A673 (cell line): ENCODE results near the gene CR2. TPM values are rescaled to one million over a fixed set of nuclear protein-coding genes. Genes with fewer than 3 reads are reported as not detected.
"Not testable (repeated sequence)": the region's sequence is repeated elsewhere in the genome, so short reads cannot be mapped to it uniquely, and the experiment has no call there.

ENCODE experiments used
- BruUV-seq: library from RNA; stranded (reverse); fragments of 400-500 nt; replicated peaks from 2 replicates; lab custom pipeline; 2021; lab: Mats Ljungman, UMichigan
- CTCF ChIA-PET: fragments of 300-600 bp; sonication (Branson Sonifier 250); formaldehyde crosslinking; loops from one replicate; lab custom pipeline; 2022; ENCODE audit warnings: antibody characterized with exemption; lab: Charles Lee
- POLR2A ChIA-PET: fragments of 300-600 bp; sonication (Branson Sonifier 250); formaldehyde crosslinking; loops from one replicate; lab custom pipeline; 2022; ENCODE audit warnings: antibody characterized with exemption; ENCODE audit not compliant: low non-redundant PET; lab: Charles Lee
- DNase-seq: peaks from one replicate; pipeline ENCODE4 v3.0.0-alpha.2; 2015; ENCODE audit warnings: low spot score
- H3K27ac ChIP-seq: fragments of 200-600 bp; sonication (generic); 2 replicates; pipeline ENCODE4 v1.5.1; 2016; ENCODE audit warnings: mixed run types, low read depth, mild to moderate bottlenecking, mixed read lengths, antibody characterized with exemption, low read length; ENCODE audit not compliant: poor library complexity, severe bottlenecking
- H3K27me3 ChIP-seq: fragments of 200-600 bp; sonication (generic); replicated peaks from 2 replicates; pipeline ENCODE4 v1.6.1; 2017; ENCODE audit warnings: mixed run types, low read depth, mild to moderate bottlenecking, mixed read lengths, antibody characterized with exemption, low read length; ENCODE audit not compliant: insufficient read depth, poor library complexity
- H3K36me3 ChIP-seq: fragments of 200-600 bp; sonication (generic); 2 replicates; pipeline ENCODE4 v1.6.1; 2016; ENCODE audit warnings: mixed run types, mild to moderate bottlenecking, mixed read lengths, antibody characterized with exemption, low read length; ENCODE audit not compliant: insufficient read depth, poor library complexity, severe bottlenecking
- H3K4me1 ChIP-seq: fragments of 200-600 bp; sonication (generic); 2 replicates; pipeline ENCODE4 v1.6.1; 2017; ENCODE audit warnings: mixed run types, mild to moderate bottlenecking, mixed read lengths, antibody characterized with exemption, low read length; ENCODE audit not compliant: insufficient read depth, poor library complexity, severe bottlenecking
- H3K4me3 ChIP-seq: fragments of 200-600 bp; sonication (generic); 2 replicates; pipeline ENCODE4 v1.5.1; 2016; ENCODE audit warnings: low read depth, mixed run types, mild to moderate bottlenecking, mixed read lengths, low read length; ENCODE audit not compliant: poor library complexity, severe bottlenecking
- H3K9me3 ChIP-seq: fragments of 200-600 bp; sonication (generic); 2 replicates; pipeline ENCODE4 v1.6.1; 2016; ENCODE audit warnings: mixed run types, low read depth, mild to moderate bottlenecking, mixed read lengths, antibody characterized with exemption, low read length; ENCODE audit not compliant: poor library complexity, severe bottlenecking
- CTCF ChIP-seq: fragments of 300-800, 200-600 bp; sonication (generic); conservative IDR thresholded peaks from 2 replicates; pipeline ENCODE4 v1.5.1; 2017; ENCODE audit warnings: low read depth, mild to moderate bottlenecking, antibody characterized with exemption, low read length, moderate library complexity, mixed read lengths
- EZH2 ChIP-seq: fragments of 200-600 bp; sonication (generic); IDR thresholded peaks from 2 replicates; pipeline ENCODE4 v1.6.1; 2017; ENCODE audit warnings: borderline replicate concordance, low read depth, mild to moderate bottlenecking, mixed read lengths, antibody characterized with exemption, low read length; ENCODE audit not compliant: poor library complexity, severe bottlenecking
- intact Hi-C: fragments of 100-400 bp; cut with micrococcal nuclease; formaldehyde crosslinking; loops from one replicate; pipeline ENCODE4 v1.10.0; 2022; ENCODE audit not compliant: unreplicated experiment
- total RNA-seq: library from RNA; stranded (reverse); gene quantifications from 2 replicates; pipeline ENCODE4 v1.2.3, GENCODE V29; 2021

Gene CR2
- total RNA-seq, 1 experiment from 2014 or later: not detected

- no peaks in the 10 kb centered on the region for H3K36me3 ChIP-seq
- no peak for TF ChIP-seq CTCF
- TF ChIP-seq EZH2: no peak
- H3K4me3 ChIP-seq: no peak overlapping the region
- POLR2A ChIA-PET: no interaction called here
- CTCF ChIA-PET: no interaction called here
- H3K9me3 ChIP-seq: no peaks in the 10 kb centered on the region
- intact Hi-C loops: no loop called here
- H3K4me1 ChIP-seq: no peaks in the 10 kb centered on the region
- no peak for DNase-seq
- no TSS peak for BruUV-seq
- H3K27ac ChIP-seq: no peak overlapping the region
- peaks cover 76% of the 10 kb centered on the region for H3K27me3 ChIP-seq
Measured at GRCh38 chr1:207494171-207494570, 40.0 kb downstream of the CR2 start.

GRCh38 chr1:207495281-207495680, 41.2 kb downstream of the CR2 start:
- H3K27ac ChIP-seq, H3K9me3 ChIP-seq, H3K4me3 ChIP-seq, DNase-seq, BruUV-seq, H3K36me3 ChIP-seq, POLR2A ChIA-PET, H3K4me1 ChIP-seq, CTCF ChIA-PET: not testable (repeated sequence)
- intact Hi-C loops: loop anchor here (5.0 kb wide), 1 partner anchor 88 kb away; no protein-coding TSS in a partner anchor
- H3K27me3 ChIP-seq: peaks cover 78% of the 10 kb centered on the region

GRCh38 chr1:207495801-207496792, 42.0 kb downstream of the CR2 start, which contains the start of gene CR1:
TSS of gene CR1 (plus strand) at chr1:207496157. CDS start at chr1:207496268, 111 bp downstream.
- ChIA-PET POLR2A (no interaction called here), CTCF (no interaction called here)
- TF ChIP-seq CTCF: no peak
- TF ChIP-seq EZH2: peak; percentile 61
- no peak for DNase-seq
- H3K36me3 ChIP-seq: no peaks in the 10 kb centered on the region
- no peak within 1 kb of the TSS for H3K27ac ChIP-seq
- no peak within 1 kb of the TSS for H3K4me3 ChIP-seq
- peaks cover 85% of the 10 kb centered on the region for H3K27me3 ChIP-seq
- intact Hi-C loops: loop anchor here (5.0 kb wide), 1 partner anchor 89 kb away; no protein-coding TSS in a partner anchor
- H3K4me1 ChIP-seq: no peaks in the 10 kb centered on the region
- no peaks in the 10 kb centered on the region for H3K9me3 ChIP-seq
- BruUV-seq: no TSS peak
